ENCODE data around the gene SOX6.

Gene SOX6

GRCh38 chr11:16191212-16191867, 165.0 kb downstream of the SOX6 start:
- DNase-seq (ENCODE audit: low read depth in 2 of 2), result no peak

GRCh38 chr11:16186680-16187079, 169.7 kb downstream of the SOX6 start:
- DNase-seq (ENCODE audit: low read depth in 2 of 2), result no peak

- no peak for DNase-seq (ENCODE audit: low read depth in 2 of 2)
These were observed 171.3 kb downstream of the SOX6 start for GRCh38 chr11:16185042-16185441.

- DNase-seq (ENCODE audit: low read depth in 2 of 2), result peak; percentile 33 to 42
These were observed 171.8 kb downstream of the SOX6 start for GRCh38 chr11:16184588-16184987.

- DNase-seq (ENCODE audit: low read depth in 2 of 2), result no peak
These were observed 173.8 kb downstream of the SOX6 start for GRCh38 chr11:16182553-16182952.

- DNase-seq (ENCODE audit: low read depth in 2 of 2), result no peak
These were observed 175.5 kb downstream of the SOX6 start for GRCh38 chr11:16180868-16181267.

- peak; percentile 66 for DNase-seq (ENCODE audit: low read depth in 2 of 2)
These were observed 176.7 kb downstream of the SOX6 start for GRCh38 chr11:16179676-16180075.

GRCh38 chr11:16178273-16178672, 178.1 kb downstream of the SOX6 start:
- DNase-seq (ENCODE audit: low read depth in 2 of 2), result no peak

GRCh38 chr11:16177688-16178087, 178.7 kb downstream of the SOX6 start:
- DNase-seq (ENCODE audit: low read depth in 2 of 2), result no peak

- DNase-seq (ENCODE audit: low read depth in 2 of 2), result no peak
These were observed 182.5 kb downstream of the SOX6 start for GRCh38 chr11:16173798-16174197.

GRCh38 chr11:16171882-16172281, 184.5 kb downstream of the SOX6 start:
- no peak for DNase-seq (ENCODE audit: low read depth in 2 of 2)

GRCh38 chr11:16169956-16170847, 186.1 kb downstream of the SOX6 start:
- DNase-seq (ENCODE audit: low read depth in 2 of 2), result peak; percentile 91 to 93

GRCh38 chr11:16169541-16169940, 186.8 kb downstream of the SOX6 start:
- DNase-seq (ENCODE audit: low read depth in 2 of 2), result peak; percentile 53 to 56

GRCh38 chr11:16167706-16168487, 188.4 kb downstream of the SOX6 start:
- DNase-seq (ENCODE audit: low read depth in 2 of 2), result no peak

GRCh38 chr11:16166571-16166970, 189.8 kb downstream of the SOX6 start:
- DNase-seq (ENCODE audit: low read depth in 2 of 2), result no peak

- DNase-seq (ENCODE audit: low read depth in 2 of 2), result no peak
These were observed 196.2 kb downstream of the SOX6 start for GRCh38 chr11:16160146-16160545.

GRCh38 chr11:16158426-16158994, 197.8 kb downstream of the SOX6 start:
- DNase-seq (ENCODE audit: low read depth in 2 of 2), result no peak

- DNase-seq (ENCODE audit: low read depth in 2 of 2), result no peak
These were observed 199.0 kb downstream of the SOX6 start for GRCh38 chr11:16157327-16157726.

- no peak for DNase-seq (ENCODE audit: low read depth in 2 of 2)
These were observed 200.9 kb downstream of the SOX6 start for GRCh38 chr11:16155448-16155847.

- no peak for DNase-seq (ENCODE audit: low read depth in 2 of 2)
These were observed 201.5 kb downstream of the SOX6 start for GRCh38 chr11:16154715-16155396.

- no peak for DNase-seq (ENCODE audit: low read depth in 2 of 2)
These were observed 202.4 kb downstream of the SOX6 start for GRCh38 chr11:16153951-16154350.

Data from fibroblast of skin of left quadriceps (primary cell).